Small intestine (tissue), 7 donors: ENCODE data around the gene ALAS1. TPM values are rescaled to one million over a fixed set of nuclear protein-coding genes. Genes with fewer than 3 reads are reported as not detected.

Experiments used
- DNase-seq, 2 donors: peaks; one replicate each; pipeline versions ENCODE4 v3.0.0 to v3.0.0-alpha.2; 2013
- FAIRE-seq: peaks from 2 replicates; lab custom pipeline; 2012; peaks lifted over from hg19 to GRCh38; lab: Jason Lieb, UNC
- H3K27ac ChIP-seq, 3 donors: one replicate each; pipeline ENCODE4 v1.5.1; 2013; ENCODE audit warnings: low read length in 2 of 3, mild to moderate bottlenecking in 2 of 3, control low read depth in 1 of 3, inconsistent platforms in 1 of 3, low read depth in 1 of 3, moderate library complexity in 1 of 3
- H3K27me3 ChIP-seq, 3 donors: one replicate each; pipeline ENCODE4 v1.6.1; 2013; ENCODE audit warnings: low read length in 3 of 3, inconsistent platforms in 1 of 3; ENCODE audit not compliant: control insufficient read depth in 3 of 3, insufficient read depth in 3 of 3
- H3K36me3 ChIP-seq, 3 donors: one replicate each; pipeline ENCODE4 v1.6.1; 2013; ENCODE audit warnings: low read length in 3 of 3, inconsistent platforms in 1 of 3, low read depth in 1 of 3, mild to moderate bottlenecking in 1 of 3, moderate library complexity in 1 of 3; ENCODE audit not compliant: control insufficient read depth in 3 of 3, insufficient read depth in 2 of 3
- H3K4me1 ChIP-seq, 3 donors: one replicate each; pipeline ENCODE4 v1.6.1; 2013; ENCODE audit warnings: low read length in 2 of 3, inconsistent platforms in 1 of 3, low read depth in 1 of 3, mild to moderate bottlenecking in 1 of 3, moderate library complexity in 1 of 3; ENCODE audit not compliant: control insufficient read depth in 3 of 3, insufficient read depth in 2 of 3
- H3K4me3 ChIP-seq, 3 donors: one replicate each; pipeline ENCODE4 v1.5.1; 2013; ENCODE audit warnings: low read length in 3 of 3, control low read depth in 1 of 3, inconsistent platforms in 1 of 3, low read depth in 1 of 3, mild to moderate bottlenecking in 1 of 3, moderate library complexity in 1 of 3
- H3K9me3 ChIP-seq, 2 donors: one replicate each; pipeline ENCODE4 v1.6.1; 2013; ENCODE audit warnings: low read depth in 1 of 2, low read length in 1 of 2; ENCODE audit not compliant: control insufficient read depth in 2 of 2, insufficient read depth in 1 of 2
- WGBS, 3 donors: extraction: QIAGEN DNeasy Blood & Tissue Kit; methylation state at CpG; one replicate each; pipeline ENCODE4 v1.1.7; 2013; 5-methylcytosine and 5-hydroxymethylcytosine counted together
- polyA plus RNA-seq, 4 donors: library from polyadenylated mRNA; stranded (reverse) in 3 of 4; unstranded in 1 of 4; fragments of 200-250 nt in 3 of 4; fragments of 120-200 nt in 1 of 4; gene quantifications; one replicate each; pipeline versions ENCODE4 v1.2.1 to v1.2.3, GENCODE V29; 2013
- donor health status: healthy with polysubstance abuse.
- donor health status: control.
- donor health status: control.
- donor health status: Bipolar disorder and iron deficiency.
- donor health status: healthy.

ALAS1 gene
- polyA plus RNA-seq, 4 donors, result 40.9 to 99.7 (median 65.3) TPM

DNA sequence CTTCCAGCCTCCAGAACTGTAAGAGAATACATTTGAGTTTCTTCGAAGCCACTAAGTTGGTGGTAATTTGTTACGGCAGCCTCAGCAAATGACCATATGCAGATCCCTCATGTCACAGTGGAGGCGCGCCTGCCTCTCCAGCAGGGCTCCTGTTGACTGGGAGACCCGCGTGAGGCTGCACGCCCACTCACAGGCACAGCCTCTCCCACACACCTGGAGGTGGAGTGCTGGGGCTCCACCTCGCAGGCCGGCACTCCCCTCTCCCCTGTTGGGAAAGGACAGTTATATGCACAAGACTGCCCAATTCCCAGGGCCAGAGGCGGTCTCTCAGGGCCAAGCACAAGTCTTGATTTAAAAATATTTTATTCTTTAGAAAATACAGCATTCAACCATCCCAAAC is 30.3 kb downstream of the ALAS1 start:
- FAIRE-seq (no peak), DNase-seq (no peak)
- H3K4me1 ChIP-seq, result no peaks in the 10 kb centered on the region
- no peaks in the 10 kb centered on the region for H3K27me3 ChIP-seq
- H3K9me3 ChIP-seq, result no peaks in the 10 kb centered on the region
- peaks cover 14 to 58% (median 18%) of the 10 kb centered on the region in 3 donors for H3K36me3 ChIP-seq
- WGBS, 3 donors, result 78 to 89% (median 83%) methylated on average over 10 of the region's 10 CpGs
- no peak overlapping the region for H3K27ac ChIP-seq
- no peak overlapping the region for H3K4me3 ChIP-seq

DNA sequence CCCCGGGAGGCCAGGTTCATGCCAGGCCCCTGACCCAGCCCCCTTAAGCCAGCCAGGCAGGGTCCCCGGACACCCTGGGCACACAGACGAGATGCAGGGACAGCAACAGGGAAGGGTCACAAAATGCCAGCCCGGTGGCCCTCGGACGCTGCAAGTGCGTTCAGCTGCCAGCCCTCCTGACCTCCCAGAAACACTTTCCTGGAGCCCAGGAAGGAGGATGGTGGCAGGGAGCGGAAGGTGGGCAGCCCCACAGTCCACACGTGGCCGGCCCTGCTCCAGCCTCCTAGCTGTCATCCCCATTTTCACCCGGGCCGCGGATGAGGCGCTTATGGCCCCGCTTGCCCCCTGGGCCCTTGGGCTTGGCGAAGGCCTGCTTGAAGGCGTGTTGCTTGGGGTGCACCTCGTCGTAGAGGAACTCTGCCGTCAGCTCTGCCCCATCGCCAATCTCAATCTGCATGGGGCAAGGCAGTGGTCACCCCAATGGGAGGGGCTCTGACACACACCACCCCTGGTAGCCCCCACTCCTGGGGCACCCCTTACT is 30.9 kb downstream of the ALAS1 start:
- Histone ChIP-seq H3K9me3 (no peaks in the 10 kb centered on the region), H3K36me3 (peaks cover 14 to 61% (median 18%) of the 10 kb centered on the region in 3 donors), H3K27ac (no peak overlapping the region), H3K4me3 (no peak overlapping the region), H3K4me1 (no peaks in the 10 kb centered on the region), H3K27me3 (no peaks in the 10 kb centered on the region)
- FAIRE-seq (no peak), DNase-seq (no peak)
- WGBS, 3 donors, result 91 to 93% (median 93%) methylated on average over 19 to 21 of the region's 21 CpGs

DNA sequence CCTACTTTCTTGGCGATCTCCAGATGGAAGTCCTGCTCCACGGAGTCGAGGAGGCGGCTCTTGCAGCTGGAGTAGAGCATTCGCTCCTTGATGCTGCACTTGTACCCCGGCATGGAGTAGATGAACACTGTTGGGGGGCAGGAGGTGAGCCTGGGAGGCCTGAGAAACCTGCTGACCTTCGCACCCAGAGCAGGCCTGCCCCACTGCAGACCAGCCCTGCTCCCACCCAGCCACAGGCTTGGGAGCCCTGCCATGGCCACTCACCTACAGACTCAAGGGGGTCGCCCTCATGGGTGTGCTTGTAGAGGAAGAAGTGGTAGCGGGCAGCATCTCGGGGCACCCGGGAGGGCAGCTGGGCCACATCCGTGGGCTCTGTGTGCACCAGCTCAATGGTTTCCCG is 31.7 kb downstream of the ALAS1 start:
- Histone ChIP-seq H3K4me1 (no peaks in the 10 kb centered on the region), H3K36me3 (peaks cover 14 to 70% (median 18%) of the 10 kb centered on the region in 3 donors), H3K4me3 (no peak overlapping the region), H3K27me3 (no peaks in the 10 kb centered on the region), H3K27ac (no peak overlapping the region), H3K9me3 (no peaks in the 10 kb centered on the region)
- no peak for FAIRE-seq
- DNase-seq, result no peak
- WGBS, 3 donors, result 94 to 95% (median 95%) methylated on average over 13 of the region's 13 CpGs

DNA sequence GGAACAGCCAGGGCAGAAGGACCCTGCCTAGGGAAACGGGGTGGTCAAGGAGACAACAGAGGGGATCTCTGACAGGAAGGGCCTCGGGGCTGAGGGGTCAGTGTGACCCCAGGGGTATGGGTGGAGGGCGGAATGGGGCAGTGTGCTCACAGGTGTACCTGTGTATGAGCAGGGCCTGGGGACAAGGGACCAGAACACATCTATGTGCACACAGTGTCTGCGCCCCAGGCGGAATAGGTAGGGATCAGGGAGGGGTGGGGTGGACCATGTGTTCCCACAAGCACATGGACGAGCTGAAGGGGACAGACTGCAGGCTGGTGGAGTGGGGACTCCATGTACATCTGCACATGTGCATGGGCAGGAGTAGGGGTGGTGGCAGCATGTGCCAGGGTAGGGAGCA is 32.5 kb downstream of the ALAS1 start:
- Histone ChIP-seq H3K27ac (no peak overlapping the region), H3K4me3 (no peak overlapping the region), H3K4me1 (no peaks in the 10 kb centered on the region), H3K36me3 (peaks cover 14 to 75% (median 18%) of the 10 kb centered on the region in 3 donors), H3K27me3 (no peaks in the 10 kb centered on the region), H3K9me3 (no peaks in the 10 kb centered on the region)
- FAIRE-seq (no peak), DNase-seq (no peak)
- WGBS, 3 donors, result 93 to 98% (median 96%) methylated on average over 6 of the region's 6 CpGs

DNA sequence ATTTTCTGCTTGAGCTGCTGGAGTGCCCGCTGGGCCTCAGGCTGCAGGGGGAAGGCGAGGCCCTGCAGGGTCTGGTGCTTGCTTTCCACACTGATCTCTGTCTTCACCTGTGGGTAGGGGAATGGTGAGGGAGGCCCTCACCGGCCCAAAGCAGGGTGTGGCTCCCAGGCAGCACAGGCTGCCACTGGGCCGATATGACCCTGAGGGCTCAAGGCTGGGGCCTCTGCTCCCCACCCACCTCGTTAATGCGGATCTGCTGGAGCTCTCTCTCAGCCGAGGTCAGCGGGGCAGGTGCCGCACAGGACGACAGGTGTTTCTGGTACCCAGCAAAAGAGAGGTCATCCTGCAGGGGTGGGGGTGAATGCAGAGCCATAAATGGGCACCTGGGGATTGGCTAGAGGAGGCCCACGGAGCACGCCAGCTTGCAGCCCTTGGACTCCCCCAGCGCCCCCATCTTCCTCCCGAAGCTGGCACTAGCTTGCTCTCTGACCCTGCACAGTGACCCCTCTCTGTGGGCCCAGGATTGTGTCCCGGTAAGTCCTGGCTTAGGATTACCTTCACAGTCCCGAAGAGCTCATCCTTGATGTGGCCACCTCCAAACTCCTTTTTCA is 33.0 kb downstream of the ALAS1 start:
- H3K36me3 ChIP-seq, result peaks cover 14 to 78% (median 18%) of the 10 kb centered on the region in 3 donors
- no peak overlapping the region for H3K4me3 ChIP-seq
- no peaks in the 10 kb centered on the region for H3K9me3 ChIP-seq
- H3K4me1 ChIP-seq, result no peaks in the 10 kb centered on the region
- no peaks in the 10 kb centered on the region for H3K27me3 ChIP-seq
- DNase-seq (no peak), FAIRE-seq (no peak)
- H3K27ac ChIP-seq, result no peak overlapping the region
- WGBS, 3 donors, result 76 to 91% (median 83%) methylated on average over 14 to 16 of the region's 16 CpGs

DNA sequence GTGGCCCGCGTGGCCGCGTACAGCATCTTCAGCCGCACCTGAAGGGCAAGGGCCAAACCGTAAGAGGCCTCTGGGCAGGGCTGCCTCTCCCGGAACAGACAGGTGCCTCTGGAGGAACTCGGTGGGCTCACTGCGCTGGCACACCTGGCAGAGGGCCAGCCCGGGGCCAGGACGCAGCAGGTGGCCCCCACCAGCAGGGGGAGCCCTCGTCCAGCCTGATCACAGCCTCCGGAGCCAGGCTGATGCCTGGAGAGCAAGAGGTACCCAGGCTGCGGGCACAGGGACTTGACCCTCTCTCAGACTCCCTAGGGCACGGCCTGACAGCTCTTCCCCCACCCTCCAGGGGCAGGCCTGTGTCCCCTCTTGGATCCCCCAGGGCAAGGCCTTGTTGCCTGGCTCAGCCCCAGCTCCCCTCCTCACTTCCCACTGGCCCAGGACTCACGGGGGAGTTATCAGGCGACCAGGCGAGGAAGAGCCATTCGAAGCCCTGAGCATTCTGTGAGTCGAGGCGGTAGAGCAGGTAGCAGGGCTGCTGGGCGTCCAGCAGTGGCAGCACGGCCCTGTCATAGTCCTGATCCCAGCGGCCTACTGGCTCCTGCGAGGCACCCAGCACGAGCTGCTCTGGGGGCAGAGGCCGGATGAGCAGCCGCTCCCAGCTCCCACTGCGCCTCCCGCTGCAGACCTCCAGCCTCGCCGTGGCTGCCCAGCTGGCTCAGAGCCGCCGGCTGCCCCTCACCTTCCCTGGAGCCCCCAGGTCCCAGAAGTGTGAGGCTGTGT is 33.7 kb downstream of the ALAS1 start:
- Histone ChIP-seq H3K9me3 (no peaks in the 10 kb centered on the region), H3K4me1 (no peaks in the 10 kb centered on the region), H3K36me3 (peaks cover 16 to 81% (median 18%) of the 10 kb centered on the region in 3 donors), H3K4me3 (no peak overlapping the region), H3K27ac (no peak overlapping the region), H3K27me3 (no peaks in the 10 kb centered on the region)
- DNase-seq (peak; percentile 72 to 78), FAIRE-seq (no peak)
- 55 to 67% (median 62%) methylated on average over 33 to 34 of the region's 34 CpGs for WGBS, 3 donors

DNA sequence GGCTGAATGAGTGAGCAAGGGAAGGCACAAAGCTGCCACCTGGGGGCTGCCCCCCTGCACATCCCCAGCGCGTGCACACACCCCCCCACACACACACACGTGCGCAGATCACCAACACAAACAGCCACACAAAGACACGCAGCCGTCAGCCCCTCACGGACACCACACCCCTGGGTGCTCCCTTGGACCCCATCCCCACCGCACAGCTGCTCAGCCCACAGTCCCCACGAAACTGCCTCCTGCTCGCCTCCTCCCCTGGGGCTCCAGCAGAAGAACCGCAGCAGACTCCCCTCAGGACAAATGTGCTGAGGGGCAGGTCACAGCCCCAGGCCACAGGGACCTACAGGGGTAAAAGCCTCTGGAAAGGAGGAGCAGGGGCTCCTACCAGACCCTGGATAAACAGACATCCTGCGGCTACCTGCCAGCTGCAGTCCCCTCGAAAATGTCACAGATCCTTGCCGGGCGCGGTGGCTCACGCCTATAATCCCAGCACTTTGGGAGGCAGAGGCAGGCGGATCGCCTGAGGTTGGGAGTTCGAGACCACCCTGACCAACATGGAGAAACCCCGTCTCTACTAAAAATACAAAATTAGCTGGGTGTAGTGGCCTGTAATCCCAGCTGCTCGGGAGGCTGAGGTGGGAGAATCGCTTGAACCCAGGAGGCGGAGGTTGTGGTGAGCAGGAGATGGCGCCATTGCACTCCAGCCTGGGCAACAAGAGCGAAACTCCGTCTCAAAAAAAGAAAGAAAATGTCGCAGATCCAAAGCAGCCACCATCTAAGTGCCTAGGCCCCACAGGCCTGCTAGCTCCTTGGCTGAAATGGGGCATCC is 34.5 kb downstream of the ALAS1 start:
- 86 to 89% (median 88%) methylated on average over 25 to 28 of the region's 28 CpGs for WGBS, 3 donors
- H3K27me3 ChIP-seq, result no peaks in the 10 kb centered on the region
- DNase-seq (no peak), FAIRE-seq (no peak)
- H3K27ac ChIP-seq, result no peak overlapping the region
- peaks cover 16 to 80% (median 18%) of the 10 kb centered on the region in 3 donors for H3K36me3 ChIP-seq
- H3K4me1 ChIP-seq, result peaks cover 0 to 6% (median 3%) of the 10 kb centered on the region in 3 donors
- no peaks in the 10 kb centered on the region for H3K9me3 ChIP-seq
- no peak overlapping the region for H3K4me3 ChIP-seq

DNA sequence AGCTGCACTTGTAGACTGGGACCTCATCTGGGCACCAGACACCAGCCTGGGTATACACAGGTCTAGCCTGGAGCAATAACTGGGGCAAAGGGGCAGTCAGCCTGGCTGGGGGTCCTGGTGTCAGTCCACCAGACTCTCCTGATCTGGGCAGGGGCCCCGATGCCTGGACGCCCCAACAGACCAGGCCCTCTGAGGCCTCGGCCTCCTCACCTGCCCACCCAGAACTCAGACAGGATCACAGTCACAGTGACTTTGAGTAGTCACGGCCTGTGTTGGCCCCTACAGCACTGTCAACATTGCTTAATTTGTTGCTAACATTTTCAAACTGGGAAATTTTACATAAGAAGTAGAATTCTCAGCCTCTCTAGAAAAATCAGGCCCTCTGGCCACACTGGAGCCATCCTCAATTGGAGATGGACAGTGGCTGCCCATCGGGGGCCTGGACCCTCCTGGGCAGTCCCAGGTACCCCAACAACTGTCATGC is 35.2 kb downstream of the ALAS1 start:
- WGBS, 3 donors, result 95 to 97% (median 96%) methylated on average over 5 of the region's 5 CpGs
- Histone ChIP-seq H3K27me3 (no peaks in the 10 kb centered on the region), H3K27ac (no peak overlapping the region), H3K4me3 (no peak overlapping the region), H3K9me3 (no peaks in the 10 kb centered on the region), H3K36me3 (peaks cover 16 to 77% (median 18%) of the 10 kb centered on the region in 3 donors), H3K4me1 (peaks cover 0 to 12% (median 8%) of the 10 kb centered on the region in 3 donors)
- no peak for DNase-seq
- FAIRE-seq, result no peak
